DND-41 (cell line): ENCODE measurements around the gene PEX16.

Experiments used
- ATAC-seq: fragments of 200-7000 bp; cut with Tn5 transposase; 3 replicates; pipeline ENCODE4 v1.9.1; 2021; ENCODE audit warnings: low read depth; ENCODE audit not compliant: insufficient read depth
- DNase-seq: peaks from one replicate; pipeline ENCODE4 v3.0.0-alpha.2; 2020
- H2AFZ ChIP-seq: 2 replicates; pipeline ENCODE4 v1.6.0; 2012; ENCODE audit warnings: low read depth, low read length
- H3K27ac ChIP-seq: 2 replicates; pipeline ENCODE4 v1.5.1; 2012; ENCODE audit warnings: low read length, inconsistent platforms
- H3K27me3 ChIP-seq: fragments of 200-600 bp; sonication (generic); 2 replicates; pipeline ENCODE4 v1.6.0; 2012; ENCODE audit warnings: low read length, mild to moderate bottlenecking, inconsistent platforms; ENCODE audit not compliant: insufficient read depth, poor library complexity
- H3K36me3 ChIP-seq: 2 replicates; pipeline ENCODE4 v1.5.1; 2012; ENCODE audit warnings: low read length, inconsistent platforms; ENCODE audit not compliant: insufficient read depth
- H3K4me1 ChIP-seq: 2 replicates; pipeline ENCODE4 v1.5.1; 2012; ENCODE audit warnings: mild to moderate bottlenecking, low read length; ENCODE audit not compliant: insufficient read depth
- H3K4me2 ChIP-seq: 2 replicates; pipeline ENCODE4 v1.6.0; 2012; ENCODE audit warnings: mild to moderate bottlenecking, moderate library complexity, low read length, inconsistent platforms; ENCODE audit not compliant: insufficient read depth
- H3K4me3 ChIP-seq, 2 experiments: fragments of 200-600 bp in 1 of 2; shearing (Covaris generic) in 1 of 2; 2 replicates each; pipeline ENCODE4 v1.5.1; 2012 to 2016; ENCODE audit warnings: inconsistent platforms in 2 of 2, low read length in 2 of 2, mild to moderate bottlenecking in 2 of 2, low read depth in 1 of 2, moderate library complexity in 1 of 2
- H3K79me2 ChIP-seq: 2 replicates; pipeline ENCODE4 v1.6.0; 2012; ENCODE audit warnings: low read length, inconsistent platforms; ENCODE audit not compliant: insufficient read depth
- H3K9ac ChIP-seq: 2 replicates; pipeline ENCODE4 v1.6.0; 2012; ENCODE audit warnings: low read depth, mild to moderate bottlenecking, inconsistent platforms, low read length, moderate library complexity
- H3K9me3 ChIP-seq: 2 replicates; pipeline ENCODE4 v1.5.1; 2012; ENCODE audit warnings: low read length, moderate library complexity, mild to moderate bottlenecking, inconsistent platforms; ENCODE audit not compliant: insufficient read depth, severe bottlenecking
- H4K20me1 ChIP-seq: 2 replicates; pipeline ENCODE4 v1.6.0; 2012; ENCODE audit warnings: low read length; ENCODE audit not compliant: insufficient read depth
- EZH2 ChIP-seq: IDR thresholded peaks from 3 replicates; pipeline ENCODE4 v1.6.1; 2012; ENCODE audit warnings: borderline replicate concordance, low read depth, mild to moderate bottlenecking, moderate library complexity, low read length, inconsistent platforms; ENCODE audit not compliant: severe bottlenecking
- TF ChIP-seq, protein P1 (sequence below): IDR thresholded peaks from 2 replicates; pipeline ENCODE4 v1.5.1; 2012; ENCODE audit warnings: borderline replicate concordance, low read length, moderate library complexity, mild to moderate bottlenecking; ENCODE audit not compliant: poor library complexity, severe bottlenecking; ENCODE audit errors: extremely low read depth

The PEX16 gene

DNA sequence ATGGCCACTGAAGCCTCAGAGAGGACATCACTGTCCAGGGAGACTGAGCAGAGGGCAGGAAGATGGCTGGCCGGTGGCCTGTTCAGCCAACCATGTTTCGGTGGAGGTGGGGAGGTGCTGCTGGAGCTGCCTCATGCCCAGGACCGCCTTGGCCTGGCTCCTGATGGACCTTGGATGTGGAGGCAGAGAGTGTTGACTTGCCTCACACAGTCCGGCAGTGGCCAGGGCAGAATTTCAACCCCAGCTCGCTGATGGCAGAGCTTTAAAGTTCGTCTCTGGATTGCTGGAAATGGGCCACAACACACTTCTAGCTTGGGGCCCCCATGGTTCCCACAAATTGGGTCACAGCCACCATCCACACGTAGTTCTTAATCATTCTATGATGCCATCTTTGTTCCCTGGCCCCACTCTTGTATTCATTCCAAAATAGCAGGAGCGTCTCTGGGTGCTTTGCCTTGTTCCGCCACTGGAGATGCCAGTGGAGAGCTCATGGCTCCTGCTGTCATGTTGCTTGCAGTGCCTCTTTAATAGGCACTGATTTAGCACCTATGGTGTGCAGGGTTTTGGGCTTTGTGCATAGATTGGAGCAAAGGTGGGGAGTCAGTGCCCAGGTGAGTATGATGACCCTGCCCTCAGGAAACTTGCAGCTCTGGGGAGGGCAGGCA is 26.7 kb downstream of the PEX16 start:
- peaks cover 3% of the 10 kb centered on the region; the same call in 1 of the 2 replicates for H3K4me1 ChIP-seq
- H4K20me1 ChIP-seq, result no peaks in the 10 kb centered on the region; the same call in 1 of the 2 replicates
- no peak overlapping the region for H3K9ac ChIP-seq
- H3K4me3 ChIP-seq, result no peak overlapping the region
- no peaks in the 10 kb centered on the region for H3K27me3 ChIP-seq
- no peak overlapping the region for H3K4me2 ChIP-seq
- no peaks in the 10 kb centered on the region for H3K9me3 ChIP-seq
- no peak; the same call in 2 of the 3 replicates for ATAC-seq
- no peaks in the 10 kb centered on the region for H3K36me3 ChIP-seq
- H3K79me2 ChIP-seq, result no peaks in the 10 kb centered on the region
- TF ChIP-seq EZH2, result no peak
- TF ChIP-seq, protein P1, sequence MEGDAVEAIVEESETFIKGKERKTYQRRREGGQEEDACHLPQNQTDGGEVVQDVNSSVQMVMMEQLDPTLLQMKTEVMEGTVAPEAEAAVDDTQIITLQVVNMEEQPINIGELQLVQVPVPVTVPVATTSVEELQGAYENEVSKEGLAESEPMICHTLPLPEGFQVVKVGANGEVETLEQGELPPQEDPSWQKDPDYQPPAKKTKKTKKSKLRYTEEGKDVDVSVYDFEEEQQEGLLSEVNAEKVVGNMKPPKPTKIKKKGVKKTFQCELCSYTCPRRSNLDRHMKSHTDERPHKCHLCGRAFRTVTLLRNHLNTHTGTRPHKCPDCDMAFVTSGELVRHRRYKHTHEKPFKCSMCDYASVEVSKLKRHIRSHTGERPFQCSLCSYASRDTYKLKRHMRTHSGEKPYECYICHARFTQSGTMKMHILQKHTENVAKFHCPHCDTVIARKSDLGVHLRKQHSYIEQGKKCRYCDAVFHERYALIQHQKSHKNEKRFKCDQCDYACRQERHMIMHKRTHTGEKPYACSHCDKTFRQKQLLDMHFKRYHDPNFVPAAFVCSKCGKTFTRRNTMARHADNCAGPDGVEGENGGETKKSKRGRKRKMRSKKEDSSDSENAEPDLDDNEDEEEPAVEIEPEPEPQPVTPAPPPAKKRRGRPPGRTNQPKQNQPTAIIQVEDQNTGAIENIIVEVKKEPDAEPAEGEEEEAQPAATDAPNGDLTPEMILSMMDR, result no peak
- H2AFZ ChIP-seq, result no peak overlapping the region
- no peak overlapping the region for H3K27ac ChIP-seq
- no peak for DNase-seq

DNA sequence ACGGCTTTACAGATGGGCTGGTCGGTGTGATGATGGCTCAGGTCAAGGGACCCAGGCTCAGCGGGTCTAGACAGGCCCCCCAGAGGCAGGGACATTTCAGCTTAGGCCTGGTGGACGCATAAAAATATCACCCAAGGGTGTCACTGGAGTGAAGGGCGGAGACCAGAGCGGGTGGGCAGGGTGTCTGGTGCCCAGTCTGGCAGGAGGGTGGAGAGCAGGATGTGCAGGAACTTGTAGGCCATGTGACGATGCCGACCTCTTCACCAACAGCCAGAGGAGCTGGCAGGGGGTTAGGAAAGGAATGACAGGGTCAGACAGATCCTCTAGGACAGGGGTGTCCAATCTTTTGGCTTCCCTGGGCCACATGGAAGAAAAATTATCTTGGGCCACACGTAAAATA is 27.7 kb downstream of the PEX16 start:
- TF ChIP-seq, protein P1, result no peak
- no peak for TF ChIP-seq EZH2
- H2AFZ ChIP-seq, result no peak overlapping the region
- DNase-seq, result no peak

DNA sequence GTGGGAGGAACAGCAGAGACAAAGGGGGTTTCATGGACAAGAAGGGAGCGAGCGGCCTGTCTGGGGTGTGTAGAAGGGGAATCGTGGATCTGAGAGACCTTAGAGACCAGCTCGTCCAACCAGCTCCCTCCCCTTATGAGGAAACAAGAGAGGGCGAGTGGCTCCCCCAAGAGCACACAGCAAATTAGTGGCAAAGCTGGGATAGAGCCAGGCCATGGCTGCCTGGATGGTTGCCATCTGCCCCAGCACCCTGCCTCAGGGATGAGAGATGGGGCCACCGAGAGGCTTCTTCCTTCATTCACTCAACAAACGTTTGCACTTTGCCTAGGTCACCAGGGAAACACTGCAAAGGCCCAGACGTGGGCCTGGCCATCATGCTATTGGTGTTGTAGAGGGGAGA is 28.1 kb downstream of the PEX16 start:
- TF ChIP-seq, protein P1, result no peak
- TF ChIP-seq EZH2, result no peak
- H4K20me1 ChIP-seq, result peaks cover 7% of the 10 kb centered on the region

More for the DNA sequence above, 27.7 kb downstream of the PEX16 start:
- H3K79me2 ChIP-seq, result no peaks in the 10 kb centered on the region
- peaks cover 3% of the 10 kb centered on the region for H4K20me1 ChIP-seq
- H3K9me3 ChIP-seq, result no peaks in the 10 kb centered on the region
- no peaks in the 10 kb centered on the region for H3K27me3 ChIP-seq
- no peak overlapping the region for H3K27ac ChIP-seq
- no peak for ATAC-seq
- peaks cover 11% of the 10 kb centered on the region for H3K4me1 ChIP-seq
- no peak overlapping the region for H3K9ac ChIP-seq
- H3K4me3 ChIP-seq, result no peak overlapping the region
- no peaks in the 10 kb centered on the region for H3K36me3 ChIP-seq
- no peak overlapping the region for H3K4me2 ChIP-seq

DNA sequence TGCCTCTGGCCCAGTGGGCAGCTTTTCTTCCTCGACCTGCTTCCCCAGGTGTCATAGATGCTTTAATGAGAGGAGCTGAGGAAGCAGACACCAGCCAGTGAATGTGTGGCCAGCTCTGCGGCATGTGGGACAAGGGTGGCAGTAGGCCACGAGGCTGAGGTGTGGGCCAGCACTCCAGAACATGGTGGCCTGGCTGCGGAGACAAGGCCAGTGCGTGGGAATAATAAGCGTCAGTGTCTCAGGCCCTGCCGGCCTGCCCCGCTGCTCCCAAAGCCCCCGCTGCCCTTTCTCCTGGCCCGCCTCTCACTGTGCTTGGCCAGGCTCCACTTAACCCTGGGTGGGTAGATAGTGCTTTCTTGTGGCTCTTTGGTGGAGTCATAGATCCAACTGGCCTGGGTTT is 30.1 kb downstream of the PEX16 start:
- H3K27ac ChIP-seq, result no peak overlapping the region
- peaks cover 21% of the 10 kb centered on the region for H4K20me1 ChIP-seq
- no peak overlapping the region for H3K4me3 ChIP-seq
- H3K79me2 ChIP-seq, result no peaks in the 10 kb centered on the region
- no peaks in the 10 kb centered on the region for H3K9me3 ChIP-seq
- TF ChIP-seq, protein P1, result no peak
- TF ChIP-seq EZH2, result no peak
- no peak for DNase-seq
- H3K9ac ChIP-seq, result no peak overlapping the region
- no peak for ATAC-seq
- no peak overlapping the region for H2AFZ ChIP-seq
- H3K4me1 ChIP-seq, result peaks cover 13% of the 10 kb centered on the region
- H3K36me3 ChIP-seq, result no peaks in the 10 kb centered on the region
- no peak overlapping the region for H3K4me2 ChIP-seq
- no peaks in the 10 kb centered on the region for H3K27me3 ChIP-seq

More for the DNA sequence above, 28.1 kb downstream of the PEX16 start:
- H3K4me2 ChIP-seq, result no peak overlapping the region
- DNase-seq (no peak), ATAC-seq (no peak)
- H3K9me3 ChIP-seq, result no peaks in the 10 kb centered on the region
- no peaks in the 10 kb centered on the region for H3K79me2 ChIP-seq
- no peak overlapping the region for H2AFZ ChIP-seq
- H3K27me3 ChIP-seq, result no peaks in the 10 kb centered on the region
- no peak overlapping the region for H3K9ac ChIP-seq
- H3K27ac ChIP-seq, result no peak overlapping the region
- no peak overlapping the region for H3K4me3 ChIP-seq
- H3K36me3 ChIP-seq, result no peaks in the 10 kb centered on the region
- peaks cover 13% of the 10 kb centered on the region for H3K4me1 ChIP-seq
